Inferior parietal cortex (tissue), 1 donor: Measurements from ENCODE around the gene SPATS2.

Experiments used
- DNase-seq: peaks from one replicate; pipeline ENCODE4 v3.0.0-alpha.2; 2016; ENCODE audit errors: extremely low spot score

The SPATS2 gene

GRCh38 chr12:49335955-49336644 lies 31.2 kb upstream of the SPATS2 start:
- DNase-seq, result no peak

- DNase-seq, result peak; percentile 57
These were observed 30.3 kb upstream of the SPATS2 start, which contains the start of gene C1QL4 for GRCh38 chr12:49336645-49337584. C1QL4 (minus strand) TSS chr12:49337188; CDS start chr12:49336477, 711 bp downstream.

DNA sequence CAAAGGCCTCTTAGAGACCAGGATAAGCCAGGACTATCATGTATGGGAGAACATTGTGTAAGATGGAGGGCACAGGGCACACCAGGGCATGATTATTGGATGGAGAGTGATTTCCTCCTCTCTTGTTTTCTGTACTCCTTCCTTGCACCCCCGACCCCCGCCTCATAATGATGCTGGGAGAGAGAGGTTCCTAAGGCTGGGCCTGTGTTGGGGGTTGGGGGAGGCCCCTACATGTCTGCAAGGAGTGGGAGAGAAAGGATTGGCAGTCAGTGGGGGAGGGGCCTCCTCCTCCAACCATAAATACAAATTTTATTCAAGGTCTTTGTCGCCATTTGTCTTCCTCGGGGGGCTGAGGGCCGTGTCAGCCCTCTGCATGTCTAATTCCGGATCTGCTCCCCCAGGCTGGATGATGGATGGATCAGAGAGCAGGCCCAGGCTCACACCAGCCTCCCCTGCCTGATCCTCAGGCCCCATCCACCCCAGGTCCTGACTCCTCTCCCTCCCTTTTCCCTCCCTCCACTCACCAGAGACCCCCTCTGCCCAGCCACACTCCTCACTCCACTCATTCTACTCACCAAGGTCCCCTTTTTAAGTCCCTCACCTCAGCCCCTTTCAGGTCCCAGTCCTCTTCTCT lies 28.3 kb upstream of the SPATS2 start:
- DNase-seq, result no peak

GRCh38 chr12:49339464-49339861 lies 27.8 kb upstream of the SPATS2 start:
- no peak for DNase-seq

DNA sequence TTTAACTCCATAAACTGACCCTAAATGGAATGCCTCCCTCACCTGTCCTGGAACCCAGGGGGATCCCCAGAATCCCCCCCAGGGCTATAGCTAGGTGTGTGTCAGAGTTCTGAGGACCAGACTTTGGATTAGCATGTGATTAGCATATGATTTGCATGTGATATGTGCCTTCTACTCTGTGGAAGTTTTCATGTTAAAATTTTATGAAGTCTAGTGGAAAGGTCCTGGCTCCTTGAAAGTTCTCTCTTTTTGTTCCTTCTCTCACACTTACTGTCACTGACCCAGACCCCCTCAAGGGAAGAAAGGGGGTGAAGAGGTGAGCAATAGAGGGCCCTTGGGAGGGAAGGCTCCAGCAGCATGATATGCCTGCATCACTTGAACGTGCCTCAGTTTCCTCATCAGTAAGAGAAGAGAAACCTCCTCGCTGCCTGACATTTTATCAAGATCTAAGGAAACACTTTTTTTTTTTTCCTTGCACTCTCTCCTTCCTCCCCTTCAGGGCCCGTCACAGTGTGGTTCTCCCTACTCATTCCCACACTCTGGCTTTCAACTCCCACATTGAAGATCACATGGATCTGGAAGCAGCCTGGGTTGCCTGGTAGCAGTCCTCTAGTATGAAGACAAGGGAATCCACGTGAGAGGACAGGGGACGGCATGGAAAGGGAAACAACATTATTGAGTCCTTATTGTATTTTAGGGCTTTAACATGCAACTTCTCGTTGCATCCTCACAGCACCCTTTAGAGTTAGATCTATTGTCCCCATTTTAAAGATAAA lies 27.0 kb upstream of the SPATS2 start:
- no peak for DNase-seq

GRCh38 chr12:49340971-49341776 lies 26.1 kb upstream of the SPATS2 start:
- DNase-seq, result no peak

- no peak for DNase-seq
These were observed 25.5 kb upstream of the SPATS2 start for GRCh38 chr12:49341777-49342065.

GRCh38 chr12:49342066-49342913 lies 25.0 kb upstream of the SPATS2 start:
- peak; percentile 70 for DNase-seq

DNA sequence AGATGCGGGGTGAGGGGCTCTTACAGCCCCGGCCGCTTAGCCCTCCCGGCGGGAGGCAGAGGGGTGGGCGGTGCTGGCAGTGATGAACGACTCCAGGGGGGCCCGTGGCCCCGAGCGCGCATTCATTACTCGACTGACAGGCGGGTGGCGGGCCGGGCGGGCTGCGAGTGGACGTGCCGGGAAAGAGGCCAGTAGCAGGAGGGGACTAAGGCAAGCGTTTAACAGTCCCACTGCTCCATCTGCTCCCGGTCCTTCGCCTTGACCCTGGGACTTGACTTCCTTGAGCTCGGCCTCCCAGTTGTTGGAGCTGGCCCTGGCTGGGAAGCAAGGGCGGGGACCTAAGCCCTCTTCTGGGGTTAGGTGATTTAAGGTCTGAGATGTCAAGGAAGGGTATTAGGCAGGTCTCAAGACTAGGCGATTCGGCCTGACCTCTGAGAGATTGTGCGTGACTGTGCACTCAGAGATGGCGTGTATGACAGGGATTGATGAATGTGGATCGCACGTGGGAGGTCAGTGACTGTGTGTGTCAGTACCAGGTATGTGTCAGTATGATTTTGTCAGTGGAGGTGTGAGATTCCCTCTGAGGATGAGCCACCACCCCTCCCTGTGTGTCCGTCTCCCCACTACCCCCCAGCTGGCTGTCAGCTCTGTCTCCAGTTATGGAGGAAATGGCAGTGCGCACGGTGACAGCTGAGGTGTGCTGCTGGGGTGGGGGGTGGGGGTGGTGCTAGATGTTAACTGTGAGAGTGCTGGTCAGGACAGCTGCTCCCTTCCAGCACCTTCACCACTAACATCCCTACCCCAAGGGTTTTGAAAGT lies 24.1 kb upstream of the SPATS2 start:
- DNase-seq, result no peak

GRCh38 chr12:49344486-49345050 lies 22.7 kb upstream of the SPATS2 start:
- no peak for DNase-seq

DNA sequence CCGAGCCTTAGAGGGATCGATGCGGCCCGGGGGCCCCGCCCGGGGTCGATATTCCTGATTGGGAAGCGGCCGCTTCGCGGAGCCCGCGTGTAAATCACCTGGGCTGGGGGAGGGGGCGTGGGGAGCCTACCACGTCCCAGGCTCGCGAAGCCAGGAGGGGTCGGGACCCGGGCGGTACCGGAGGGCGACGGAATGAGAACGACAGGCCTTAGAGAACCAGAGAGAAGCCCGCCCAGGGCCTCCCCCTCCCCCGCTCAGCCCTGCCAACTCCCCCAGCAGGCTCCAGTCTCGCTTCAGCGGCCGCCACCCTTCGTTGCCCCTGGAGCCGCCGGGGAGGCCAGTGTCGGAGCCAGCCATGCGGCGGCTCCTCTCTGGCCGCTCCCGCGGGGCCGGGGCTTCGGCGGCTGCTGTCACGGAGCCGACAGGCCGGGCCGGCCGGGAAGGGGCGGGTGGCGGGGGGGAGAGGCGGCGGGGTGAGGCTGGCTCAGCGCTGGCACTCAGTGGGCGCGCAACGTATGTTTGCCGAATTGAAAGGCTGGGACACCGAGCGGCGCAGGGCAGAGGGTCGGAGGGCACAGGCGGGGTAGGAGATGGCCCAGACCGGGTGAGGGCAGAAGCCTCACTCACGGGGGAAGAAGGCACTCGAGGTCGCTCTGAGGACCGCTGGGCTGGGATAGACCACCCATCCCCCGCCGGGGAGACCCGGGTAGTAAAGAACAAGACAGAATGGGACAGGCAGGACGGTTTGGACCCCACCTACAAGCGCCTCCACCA lies 22.0 kb upstream of the SPATS2 start:
- no peak for DNase-seq

- no peak for DNase-seq
These were observed 21.2 kb upstream of the SPATS2 start for GRCh38 chr12:49345825-49346658.

DNA sequence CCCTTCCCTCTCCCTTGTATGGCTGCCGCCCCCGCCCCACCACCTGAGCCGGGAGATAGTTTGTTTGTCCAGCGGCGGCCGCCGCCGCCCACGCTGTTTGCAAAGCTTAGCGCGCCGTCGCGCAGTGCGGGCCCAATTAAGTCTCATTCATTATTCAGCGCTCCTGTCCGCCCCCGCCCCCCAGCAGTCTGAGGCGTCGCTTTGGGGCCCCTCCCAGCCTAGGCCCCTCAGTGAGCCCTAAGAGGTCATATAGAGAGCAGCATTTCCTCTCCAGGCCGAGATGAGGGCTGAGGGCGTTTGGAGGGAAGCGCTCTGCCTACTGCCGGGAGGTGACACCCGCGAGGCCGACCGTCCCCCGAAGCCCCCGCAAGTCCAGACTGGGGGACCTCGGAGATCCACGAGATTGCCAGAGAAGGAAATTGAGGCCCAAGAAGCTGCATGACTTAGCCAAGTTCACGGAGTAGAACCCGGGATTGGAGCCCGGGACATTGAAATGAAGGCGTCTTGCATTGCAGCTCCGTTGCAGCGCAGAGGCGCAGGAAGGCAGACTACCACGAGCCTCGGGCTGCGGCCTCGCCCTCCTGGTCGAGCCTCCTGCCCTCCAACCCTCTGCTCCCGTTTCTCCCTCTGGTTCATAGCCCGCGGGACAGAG lies 20.5 kb upstream of the SPATS2 start, which contains the start of gene DNAJC22:
DNAJC22 (plus strand) TSS at position 230 of the 652 bp plus-strand sequence. CDS start 1,985 bp downstream, outside the sequence.
- DNase-seq, result no peak

- DNase-seq, result peak; percentile 86
These were observed 19.7 kb upstream of the SPATS2 start for GRCh38 chr12:49347311-49348193.

GRCh38 chr12:49348781-49349180 lies 18.5 kb upstream of the SPATS2 start:
- DNase-seq, result no peak
